ENCODE measurements around the gene KCNIP3.

The KCNIP3 gene

DNA sequence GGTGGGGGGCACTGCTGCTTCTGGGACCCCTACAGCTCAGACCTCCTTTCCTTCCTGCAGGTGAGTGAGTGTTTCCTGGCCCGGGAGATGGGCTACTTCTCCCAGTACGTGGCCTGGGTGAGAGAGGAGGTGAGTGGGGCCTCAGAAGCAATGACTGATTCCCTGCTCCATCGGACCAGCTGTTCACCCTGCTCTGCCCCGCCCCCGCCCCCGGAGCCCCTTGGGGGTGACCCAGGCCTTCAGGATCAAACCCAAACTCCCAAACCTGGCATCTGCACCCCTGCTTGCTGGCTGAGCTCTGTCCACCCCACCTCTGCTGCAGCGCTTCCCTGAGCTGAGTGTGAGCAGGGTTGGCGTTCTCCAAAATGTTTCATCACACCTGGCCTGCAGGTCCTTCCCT lies 9.8 kb upstream of the KCNIP3 start:
- ATAC-seq, result no peak
- TF ChIP-seq BACH2 (CRISPR knock-in tag; IDR thresholded peaks at IDR 0.05; ENCODE audit: borderline replicate concordance) (no peak), SNAI2 (CRISPR knock-in tag; IDR thresholded peaks at IDR 0.05) (no peak), PPARA (CRISPR knock-in tag; IDR thresholded peaks at IDR 0.05; ENCODE audit: borderline replicate concordance) (no peak), ISL1 (CRISPR knock-in tag; IDR thresholded peaks at IDR 0.05) (no peak), ZFP3 (CRISPR knock-in tag; IDR thresholded peaks at IDR 0.05) (no peak), ZNF565 (CRISPR knock-in tag; conservative IDR thresholded peaks at IDR 0.05; ENCODE audit: low read depth) (no peak), ZC3H10 (CRISPR knock-in tag; IDR thresholded peaks at IDR 0.05) (no peak), GLIS3 (CRISPR knock-in tag; IDR thresholded peaks at IDR 0.05) (no peak), TCF4 (CRISPR knock-in tag; IDR thresholded peaks at IDR 0.05; ENCODE audit: borderline replicate concordance) (no peak), ZNF70 (CRISPR knock-in tag; IDR thresholded peaks at IDR 0.05) (no peak), RARB (CRISPR knock-in tag; IDR thresholded peaks at IDR 0.05) (no peak), ZFP30 (CRISPR knock-in tag; IDR thresholded peaks at IDR 0.05) (no peak), ARNTL (CRISPR knock-in tag; IDR thresholded peaks at IDR 0.05; ENCODE audit: borderline replicate concordance, low read depth) (no peak), CSDC2 (CRISPR knock-in tag; IDR thresholded peaks at IDR 0.05) (no peak), ESRRG (CRISPR knock-in tag; IDR thresholded peaks at IDR 0.05) (no peak)
- TF ChIP-seq, protein P1, sequence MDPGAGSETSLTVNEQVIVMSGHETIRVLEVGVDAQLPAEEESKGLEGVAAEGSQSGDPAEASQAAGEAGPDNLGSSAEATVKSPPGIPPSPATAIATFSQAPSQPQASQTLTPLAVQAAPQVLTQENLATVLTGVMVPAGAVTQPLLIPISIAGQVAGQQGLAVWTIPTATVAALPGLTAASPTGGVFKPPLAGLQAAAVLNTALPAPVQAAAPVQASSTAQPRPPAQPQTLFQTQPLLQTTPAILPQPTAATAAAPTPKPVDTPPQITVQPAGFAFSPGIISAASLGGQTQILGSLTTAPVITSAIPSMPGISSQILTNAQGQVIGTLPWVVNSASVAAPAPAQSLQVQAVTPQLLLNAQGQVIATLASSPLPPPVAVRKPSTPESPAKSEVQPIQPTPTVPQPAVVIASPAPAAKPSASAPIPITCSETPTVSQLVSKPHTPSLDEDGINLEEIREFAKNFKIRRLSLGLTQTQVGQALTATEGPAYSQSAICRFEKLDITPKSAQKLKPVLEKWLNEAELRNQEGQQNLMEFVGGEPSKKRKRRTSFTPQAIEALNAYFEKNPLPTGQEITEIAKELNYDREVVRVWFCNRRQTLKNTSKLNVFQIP (CRISPR knock-in tag; IDR thresholded peaks at IDR 0.05; ENCODE audit: borderline replicate concordance, low read depth), result no peak
- TF ChIP-seq, protein P2, sequence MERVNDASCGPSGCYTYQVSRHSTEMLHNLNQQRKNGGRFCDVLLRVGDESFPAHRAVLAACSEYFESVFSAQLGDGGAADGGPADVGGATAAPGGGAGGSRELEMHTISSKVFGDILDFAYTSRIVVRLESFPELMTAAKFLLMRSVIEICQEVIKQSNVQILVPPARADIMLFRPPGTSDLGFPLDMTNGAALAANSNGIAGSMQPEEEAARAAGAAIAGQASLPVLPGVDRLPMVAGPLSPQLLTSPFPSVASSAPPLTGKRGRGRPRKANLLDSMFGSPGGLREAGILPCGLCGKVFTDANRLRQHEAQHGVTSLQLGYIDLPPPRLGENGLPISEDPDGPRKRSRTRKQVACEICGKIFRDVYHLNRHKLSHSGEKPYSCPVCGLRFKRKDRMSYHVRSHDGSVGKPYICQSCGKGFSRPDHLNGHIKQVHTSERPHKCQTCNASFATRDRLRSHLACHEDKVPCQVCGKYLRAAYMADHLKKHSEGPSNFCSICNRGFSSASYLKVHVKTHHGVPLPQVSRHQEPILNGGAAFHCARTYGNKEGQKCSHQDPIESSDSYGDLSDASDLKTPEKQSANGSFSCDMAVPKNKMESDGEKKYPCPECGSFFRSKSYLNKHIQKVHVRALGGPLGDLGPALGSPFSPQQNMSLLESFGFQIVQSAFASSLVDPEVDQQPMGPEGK (CRISPR knock-in tag; IDR thresholded peaks at IDR 0.05; ENCODE audit: borderline replicate concordance), result no peak
- TF ChIP-seq, protein P3, sequence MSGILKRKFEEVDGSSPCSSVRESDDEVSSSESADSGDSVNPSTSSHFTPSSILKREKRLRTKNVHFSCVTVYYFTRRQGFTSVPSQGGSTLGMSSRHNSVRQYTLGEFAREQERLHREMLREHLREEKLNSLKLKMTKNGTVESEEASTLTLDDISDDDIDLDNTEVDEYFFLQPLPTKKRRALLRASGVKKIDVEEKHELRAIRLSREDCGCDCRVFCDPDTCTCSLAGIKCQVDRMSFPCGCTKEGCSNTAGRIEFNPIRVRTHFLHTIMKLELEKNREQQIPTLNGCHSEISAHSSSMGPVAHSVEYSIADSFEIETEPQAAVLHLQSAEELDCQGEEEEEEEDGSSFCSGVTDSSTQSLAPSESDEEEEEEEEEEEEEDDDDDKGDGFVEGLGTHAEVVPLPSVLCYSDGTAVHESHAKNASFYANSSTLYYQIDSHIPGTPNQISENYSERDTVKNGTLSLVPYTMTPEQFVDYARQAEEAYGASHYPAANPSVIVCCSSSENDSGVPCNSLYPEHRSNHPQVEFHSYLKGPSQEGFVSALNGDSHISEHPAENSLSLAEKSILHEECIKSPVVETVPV (CRISPR knock-in tag; IDR thresholded peaks at IDR 0.05), result no peak
- TF ChIP-seq, protein P4, sequence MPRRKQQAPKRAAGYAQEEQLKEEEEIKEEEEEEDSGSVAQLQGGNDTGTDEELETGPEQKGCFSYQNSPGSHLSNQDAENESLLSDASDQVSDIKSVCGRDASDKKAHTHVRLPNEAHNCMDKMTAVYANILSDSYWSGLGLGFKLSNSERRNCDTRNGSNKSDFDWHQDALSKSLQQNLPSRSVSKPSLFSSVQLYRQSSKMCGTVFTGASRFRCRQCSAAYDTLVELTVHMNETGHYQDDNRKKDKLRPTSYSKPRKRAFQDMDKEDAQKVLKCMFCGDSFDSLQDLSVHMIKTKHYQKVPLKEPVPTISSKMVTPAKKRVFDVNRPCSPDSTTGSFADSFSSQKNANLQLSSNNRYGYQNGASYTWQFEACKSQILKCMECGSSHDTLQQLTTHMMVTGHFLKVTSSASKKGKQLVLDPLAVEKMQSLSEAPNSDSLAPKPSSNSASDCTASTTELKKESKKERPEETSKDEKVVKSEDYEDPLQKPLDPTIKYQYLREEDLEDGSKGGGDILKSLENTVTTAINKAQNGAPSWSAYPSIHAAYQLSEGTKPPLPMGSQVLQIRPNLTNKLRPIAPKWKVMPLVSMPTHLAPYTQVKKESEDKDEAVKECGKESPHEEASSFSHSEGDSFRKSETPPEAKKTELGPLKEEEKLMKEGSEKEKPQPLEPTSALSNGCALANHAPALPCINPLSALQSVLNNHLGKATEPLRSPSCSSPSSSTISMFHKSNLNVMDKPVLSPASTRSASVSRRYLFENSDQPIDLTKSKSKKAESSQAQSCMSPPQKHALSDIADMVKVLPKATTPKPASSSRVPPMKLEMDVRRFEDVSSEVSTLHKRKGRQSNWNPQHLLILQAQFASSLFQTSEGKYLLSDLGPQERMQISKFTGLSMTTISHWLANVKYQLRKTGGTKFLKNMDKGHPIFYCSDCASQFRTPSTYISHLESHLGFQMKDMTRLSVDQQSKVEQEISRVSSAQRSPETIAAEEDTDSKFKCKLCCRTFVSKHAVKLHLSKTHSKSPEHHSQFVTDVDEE (CRISPR knock-in tag; IDR thresholded peaks at IDR 0.05), result no peak

DNA sequence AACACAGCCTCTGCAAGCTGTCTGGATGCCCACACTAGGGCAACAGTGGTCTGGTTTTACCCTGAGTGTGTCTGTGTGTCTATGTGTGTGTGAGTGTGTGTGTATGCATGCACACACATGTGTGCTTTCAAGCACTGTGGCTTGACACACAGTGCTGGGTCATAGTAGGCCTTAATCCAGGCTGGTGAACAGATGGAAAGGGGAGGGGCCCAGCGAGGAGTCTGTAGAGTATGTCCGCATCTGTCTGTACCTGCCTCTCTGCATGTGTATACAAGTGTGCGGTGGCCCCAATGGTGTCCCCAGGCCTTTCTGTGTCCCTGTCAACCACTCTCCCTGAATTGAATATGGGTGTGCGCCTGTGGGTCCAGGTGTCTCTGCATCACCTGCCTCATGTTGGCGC lies 9.3 kb upstream of the KCNIP3 start:
- no peak for ATAC-seq
- TF ChIP-seq, protein P5, sequence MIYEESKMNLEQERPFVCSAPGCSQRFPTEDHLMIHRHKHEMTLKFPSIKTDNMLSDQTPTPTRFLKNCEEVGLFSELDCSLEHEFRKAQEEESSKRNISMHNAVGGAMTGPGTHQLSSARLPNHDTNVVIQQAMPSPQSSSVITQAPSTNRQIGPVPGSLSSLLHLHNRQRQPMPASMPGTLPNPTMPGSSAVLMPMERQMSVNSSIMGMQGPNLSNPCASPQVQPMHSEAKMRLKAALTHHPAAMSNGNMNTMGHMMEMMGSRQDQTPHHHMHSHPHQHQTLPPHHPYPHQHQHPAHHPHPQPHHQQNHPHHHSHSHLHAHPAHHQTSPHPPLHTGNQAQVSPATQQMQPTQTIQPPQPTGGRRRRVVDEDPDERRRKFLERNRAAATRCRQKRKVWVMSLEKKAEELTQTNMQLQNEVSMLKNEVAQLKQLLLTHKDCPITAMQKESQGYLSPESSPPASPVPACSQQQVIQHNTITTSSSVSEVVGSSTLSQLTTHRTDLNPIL (CRISPR knock-in tag; IDR thresholded peaks at IDR 0.05; ENCODE audit: low read depth), result no peak
- no peak for TF ChIP-seq ARNTL (CRISPR knock-in tag; IDR thresholded peaks at IDR 0.05; ENCODE audit: borderline replicate concordance, low read depth)
- TF ChIP-seq, protein P3 (CRISPR knock-in tag; IDR thresholded peaks at IDR 0.05), result no peak
- no peak for TF ChIP-seq ZNF565 (CRISPR knock-in tag; conservative IDR thresholded peaks at IDR 0.05; ENCODE audit: low read depth)
- TF ChIP-seq ZNF8 (CRISPR knock-in tag; IDR thresholded peaks at IDR 0.05), result no peak
- no peak for TF ChIP-seq CSDC2 (CRISPR knock-in tag; IDR thresholded peaks at IDR 0.05)
- no peak for TF ChIP-seq SNAI2 (CRISPR knock-in tag; IDR thresholded peaks at IDR 0.05)
- TF ChIP-seq ISL1 (CRISPR knock-in tag; IDR thresholded peaks at IDR 0.05), result no peak
- TF ChIP-seq ZNF70 (CRISPR knock-in tag; IDR thresholded peaks at IDR 0.05), result no peak
- no peak for TF ChIP-seq GLIS3 (CRISPR knock-in tag; IDR thresholded peaks at IDR 0.05)
- no peak for TF ChIP-seq ZC3H10 (CRISPR knock-in tag; IDR thresholded peaks at IDR 0.05)
- TF ChIP-seq, protein P4 (CRISPR knock-in tag; IDR thresholded peaks at IDR 0.05), result no peak
- TF ChIP-seq TOX (CRISPR knock-in tag; IDR thresholded peaks at IDR 0.05; ENCODE audit: borderline replicate concordance), result no peak
- TF ChIP-seq, protein P1 (CRISPR knock-in tag; IDR thresholded peaks at IDR 0.05; ENCODE audit: borderline replicate concordance, low read depth), result no peak
- no peak for TF ChIP-seq OSR1 (CRISPR knock-in tag; IDR thresholded peaks at IDR 0.05)
- no peak for TF ChIP-seq ESRRG (CRISPR knock-in tag; IDR thresholded peaks at IDR 0.05)
